HG03108 (cell line): ENCODE data around the gene GPR107.

ENCODE experiments used
- ATAC-seq: cut with Tn5 transposase; IDR thresholded peaks from one replicate; pipeline ENCODE4 v1.9.1; 2021; ENCODE audit warnings: moderate library complexity; ENCODE audit not compliant: unreplicated experiment

GPR107 gene

DNA sequence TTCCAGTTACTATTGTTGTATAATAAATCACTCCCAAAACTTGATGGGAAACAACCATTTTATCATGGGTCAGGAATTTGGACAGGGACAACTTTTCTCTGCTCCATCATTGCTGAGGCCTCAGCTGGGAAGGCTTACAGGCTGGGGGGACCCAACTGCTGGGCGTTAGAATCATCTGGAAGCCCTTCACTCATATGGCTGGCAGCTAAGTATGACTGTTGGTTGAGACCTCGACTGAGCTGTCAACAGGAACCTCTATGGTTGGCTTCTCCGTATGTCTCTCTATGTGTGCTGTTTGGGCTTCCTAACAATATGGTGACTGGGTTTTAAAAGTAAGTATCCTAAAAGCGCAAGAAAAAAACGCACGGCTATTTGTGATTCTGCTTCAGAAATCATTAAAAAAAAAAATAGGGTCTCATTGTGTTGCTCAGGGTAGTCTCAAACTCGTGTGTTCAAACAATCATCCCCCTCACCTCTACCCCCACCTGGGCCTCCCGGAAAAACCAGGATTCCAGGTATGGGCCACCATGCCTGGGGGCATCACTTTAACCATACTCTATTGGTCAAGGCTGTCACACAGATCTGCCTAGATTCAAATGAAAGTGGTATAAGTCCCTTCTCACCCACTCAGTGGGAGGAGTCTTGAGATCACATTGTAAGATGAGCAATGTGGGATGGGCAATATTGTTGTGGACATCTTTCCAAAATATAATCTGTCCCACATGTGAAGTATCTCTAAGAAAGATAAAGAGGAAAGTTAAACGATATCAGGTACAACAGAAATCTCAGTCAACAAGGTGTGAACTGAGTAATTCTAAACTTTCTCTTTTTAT, 26.0 kb upstream of the GPR107 start:
- ATAC-seq, result no peak

DNA sequence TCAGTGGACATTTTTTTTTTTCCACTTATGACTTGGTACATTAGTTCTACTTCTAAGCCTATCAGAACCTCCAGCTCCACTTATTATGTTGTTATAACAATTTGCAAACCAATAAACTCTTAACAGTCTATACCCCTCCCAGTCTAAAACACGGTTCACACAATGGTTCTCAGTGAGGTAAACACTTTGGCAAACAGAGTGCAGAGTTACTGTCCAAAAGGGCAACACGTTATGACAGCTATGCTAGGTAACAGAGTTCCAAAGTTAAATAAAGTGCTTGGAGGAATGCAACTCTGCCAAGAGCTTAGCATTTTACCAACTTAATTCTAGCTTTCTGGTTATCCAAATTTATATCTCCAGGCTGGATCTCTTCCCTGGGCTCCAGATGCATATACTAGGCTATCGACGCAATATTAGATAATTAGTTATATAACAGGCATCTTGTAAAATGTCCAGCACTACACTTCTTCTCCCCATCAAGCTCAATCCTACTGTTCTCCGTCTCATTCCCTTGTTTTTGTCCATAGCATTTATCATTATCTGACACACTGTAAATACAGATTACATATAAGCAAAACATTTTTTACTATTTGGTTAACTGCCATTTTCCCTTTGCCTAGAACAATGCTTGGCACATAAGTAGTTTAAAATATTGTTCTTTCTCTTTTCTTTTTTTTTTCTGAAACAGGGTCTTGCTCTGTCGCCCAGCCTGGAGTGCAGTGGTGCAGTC, 25.0 kb upstream of the GPR107 start:
- ATAC-seq, result no peak

DNA sequence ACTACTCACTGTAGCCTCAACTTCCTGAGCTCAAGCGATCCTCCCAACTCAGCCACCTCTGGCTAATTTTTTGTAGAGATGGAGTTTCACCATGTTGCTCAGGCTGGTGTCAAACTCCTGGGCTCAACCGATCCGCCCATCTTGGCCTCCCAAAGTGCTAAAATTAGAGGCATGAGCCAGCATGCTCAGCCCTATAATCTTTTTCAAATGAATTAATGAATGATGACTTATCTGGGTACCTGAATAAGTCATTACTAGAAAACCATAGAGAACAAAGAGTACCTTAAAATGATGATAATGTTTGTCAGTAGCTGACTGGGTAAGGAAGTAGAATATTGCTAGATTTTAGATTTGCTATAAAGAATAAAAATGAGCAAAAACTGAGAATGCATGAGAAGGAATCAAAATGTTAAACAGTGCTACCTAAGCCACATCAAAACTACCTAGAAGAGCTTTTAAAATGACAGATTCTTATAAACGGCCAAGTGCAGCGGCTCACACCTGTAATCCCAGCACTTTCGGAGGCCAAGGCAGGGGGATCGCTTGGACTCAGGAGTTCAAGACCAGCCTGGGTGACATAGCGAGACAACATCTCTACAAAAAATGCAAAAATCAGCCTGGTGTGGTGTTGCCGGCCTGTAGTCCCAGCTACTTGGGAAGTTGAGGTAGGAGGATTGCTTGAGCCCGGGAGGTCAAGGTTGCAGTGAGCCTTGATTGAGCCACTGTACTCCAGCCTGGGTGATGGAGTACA, 24.3 kb upstream of the GPR107 start:
- no peak for ATAC-seq

DNA sequence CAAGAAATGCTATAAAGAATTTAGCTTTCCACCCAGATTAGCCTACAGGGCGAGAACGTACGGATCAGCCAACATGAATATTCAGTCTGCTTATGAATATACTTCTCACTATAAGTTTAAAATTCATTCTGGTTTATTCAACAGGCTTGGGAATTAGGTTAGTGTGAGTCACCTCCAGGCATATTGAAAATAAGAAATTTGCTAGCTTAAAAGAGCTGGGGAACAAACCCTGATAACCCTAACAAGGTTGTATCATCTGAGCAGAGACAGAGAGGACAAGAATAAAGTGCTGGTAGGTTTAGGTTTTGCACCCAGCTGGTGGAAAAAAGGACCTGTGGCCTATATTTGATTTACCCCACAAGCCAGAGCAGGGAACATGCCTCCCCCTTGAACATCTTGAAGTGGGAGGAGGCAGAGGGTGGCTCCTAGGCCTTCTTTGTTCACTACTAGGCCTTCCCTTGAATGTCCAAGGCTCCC, 23.0 kb upstream of the GPR107 start:
- no peak for ATAC-seq

DNA sequence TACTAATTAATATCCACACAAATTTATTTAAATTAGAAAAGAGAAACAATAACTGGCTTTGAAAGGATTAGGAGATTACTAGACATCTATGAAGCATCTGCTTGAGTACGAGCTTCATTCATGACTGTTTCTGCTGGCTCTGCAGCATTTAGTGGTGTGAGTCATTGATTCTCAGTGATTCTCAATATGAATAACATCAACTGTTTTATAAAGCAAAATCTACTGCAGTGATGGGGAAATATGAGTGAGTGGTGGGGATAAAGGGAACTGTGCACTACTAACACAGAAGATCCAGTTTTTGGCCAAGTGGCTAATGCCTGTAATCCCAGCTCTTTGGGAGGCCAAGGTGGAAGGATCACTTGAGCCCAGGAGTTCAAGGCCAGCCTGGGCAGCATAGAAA, 19.1 kb upstream of the GPR107 start:
- ATAC-seq, result no peak

DNA sequence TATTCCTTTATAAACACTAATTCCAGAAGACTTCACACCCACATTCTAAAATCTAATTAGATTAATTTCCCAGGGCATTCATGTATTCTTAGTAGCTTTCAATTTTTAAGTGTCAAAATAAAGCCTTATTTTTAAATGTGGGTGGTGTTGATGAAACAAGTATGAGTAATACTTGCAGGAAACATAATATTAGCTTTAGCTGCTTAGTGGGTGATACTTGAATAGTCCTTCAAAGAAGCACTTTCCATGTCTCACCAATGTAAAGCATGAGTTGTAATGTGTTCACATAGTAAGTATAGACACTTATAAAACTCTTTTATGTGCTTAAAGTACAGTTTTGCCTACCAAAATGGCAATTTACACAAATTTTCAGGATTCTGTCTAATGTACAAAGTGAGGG, 17.6 kb upstream of the GPR107 start:
- no peak for ATAC-seq

DNA sequence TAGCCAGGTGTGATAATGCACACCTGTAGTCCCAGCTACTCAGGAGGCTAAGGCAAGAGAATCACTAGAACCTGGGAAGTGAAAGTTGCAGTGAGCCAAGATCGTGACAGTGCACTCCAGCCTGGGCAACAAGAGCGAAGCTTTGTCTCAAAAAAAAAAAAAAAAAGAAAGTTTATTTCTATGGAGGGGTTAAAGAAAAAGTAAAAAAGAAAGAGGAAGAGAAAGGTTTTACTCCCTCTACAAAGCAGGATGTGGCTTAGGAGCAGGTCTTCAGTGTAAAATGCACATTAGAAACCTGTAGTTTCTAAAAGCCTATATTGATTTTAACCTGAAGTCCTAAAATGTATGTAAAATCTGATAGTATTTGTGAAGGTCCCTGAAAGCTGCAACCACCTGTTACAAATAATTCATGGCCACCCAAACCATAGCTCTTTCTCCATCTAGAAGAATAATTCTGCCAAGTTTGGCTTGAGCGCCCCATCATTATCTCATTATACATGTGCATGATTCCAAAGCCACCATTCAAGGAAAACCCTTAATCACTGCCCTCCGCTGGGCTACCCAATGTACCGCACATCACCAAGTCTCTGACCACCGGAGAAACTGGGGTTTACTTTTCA, 14.1 kb upstream of the GPR107 start:
- peak; percentile 26 for ATAC-seq

DNA sequence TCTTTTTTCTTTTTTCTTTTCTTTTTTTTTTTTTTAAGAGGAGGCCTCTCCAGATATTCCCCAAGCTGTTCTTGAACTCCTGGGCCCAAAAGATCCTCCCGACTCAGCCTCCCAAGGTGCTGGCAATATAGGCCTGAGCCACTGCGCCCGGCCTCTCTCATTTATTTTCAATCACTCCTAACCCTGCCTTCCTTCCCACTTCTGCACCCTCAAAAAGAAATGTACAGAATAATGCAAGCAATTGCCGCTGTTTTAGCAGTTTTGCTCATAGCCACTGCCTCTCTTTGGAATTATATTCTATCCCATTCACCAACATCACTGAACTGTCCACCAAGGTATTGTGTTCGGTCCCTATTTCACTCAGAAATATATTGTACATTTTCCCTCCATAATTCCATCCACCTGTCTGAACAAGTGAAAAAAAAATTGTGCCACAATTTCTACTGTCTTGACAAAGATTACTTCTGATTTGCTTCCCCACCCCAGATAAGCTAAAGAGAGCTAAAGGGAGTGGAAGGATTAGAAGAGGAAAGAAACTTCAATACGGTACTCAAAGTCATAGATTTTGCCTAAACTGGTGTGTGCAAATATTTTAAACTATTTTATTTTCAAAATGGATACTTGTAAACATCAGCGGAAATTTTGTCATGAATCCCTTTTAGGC, 12.6 kb upstream of the GPR107 start:
- no peak for ATAC-seq

DNA sequence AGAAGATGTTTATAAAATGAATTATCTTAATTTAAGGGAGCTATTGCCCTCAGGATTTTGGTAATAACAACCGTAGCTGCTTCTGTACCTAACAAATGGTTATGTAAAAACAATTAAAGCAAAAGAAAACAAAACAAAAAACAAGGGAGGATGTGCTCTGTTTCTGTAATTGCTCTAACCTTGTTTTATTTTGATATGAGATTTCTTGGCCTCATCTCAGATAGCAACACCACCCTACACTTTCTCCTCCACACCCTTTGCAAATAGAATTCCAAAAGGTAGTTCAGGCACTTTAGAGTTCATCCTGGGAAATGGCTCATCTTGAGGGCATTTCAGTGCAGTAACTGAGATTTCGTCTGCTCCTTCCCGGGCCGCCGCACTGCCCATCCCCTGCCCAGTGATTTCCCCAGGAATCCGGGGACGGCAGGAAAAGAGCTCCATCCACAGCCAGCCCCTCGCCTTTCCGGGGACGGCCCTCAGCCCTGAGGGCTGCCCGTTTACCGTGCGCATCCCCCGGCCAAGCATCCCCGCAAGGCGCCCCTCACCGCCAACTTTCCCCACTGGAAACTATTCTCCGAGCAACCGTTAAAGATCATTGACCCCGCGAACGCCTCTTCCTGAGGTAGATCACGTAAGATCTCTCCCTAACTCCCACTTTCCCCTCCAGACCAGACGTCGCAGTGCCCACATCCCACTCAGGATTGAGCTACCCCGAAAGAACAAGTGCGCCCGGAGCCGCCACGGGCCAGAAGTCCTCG, 11.9 kb upstream of the GPR107 start:
- ATAC-seq, result no peak

DNA sequence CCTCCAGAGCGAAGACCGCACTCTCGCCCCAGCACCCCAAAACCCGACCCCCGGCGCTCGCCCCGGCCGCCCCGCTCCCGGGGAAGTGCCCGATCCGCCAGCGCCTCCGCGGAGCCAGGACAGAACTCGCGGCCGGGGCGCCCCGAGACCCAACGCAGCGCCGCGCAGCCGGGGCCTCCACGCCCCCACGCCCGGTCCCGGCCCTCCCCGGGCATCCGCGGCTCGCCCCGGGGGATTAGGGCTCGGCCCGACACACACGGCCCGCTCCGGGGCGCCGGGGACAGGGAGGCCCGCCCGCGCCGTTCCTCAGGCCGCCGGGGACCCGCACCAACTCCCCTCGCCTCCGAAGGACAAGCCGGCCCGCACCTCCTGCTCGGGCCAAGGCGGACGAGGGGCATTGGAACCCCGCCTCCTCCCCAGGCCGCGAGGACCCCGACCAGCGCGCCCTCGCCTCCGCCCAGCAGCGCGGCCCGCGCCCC, 11.3 kb upstream of the GPR107 start:
- ATAC-seq, result no peak

DNA sequence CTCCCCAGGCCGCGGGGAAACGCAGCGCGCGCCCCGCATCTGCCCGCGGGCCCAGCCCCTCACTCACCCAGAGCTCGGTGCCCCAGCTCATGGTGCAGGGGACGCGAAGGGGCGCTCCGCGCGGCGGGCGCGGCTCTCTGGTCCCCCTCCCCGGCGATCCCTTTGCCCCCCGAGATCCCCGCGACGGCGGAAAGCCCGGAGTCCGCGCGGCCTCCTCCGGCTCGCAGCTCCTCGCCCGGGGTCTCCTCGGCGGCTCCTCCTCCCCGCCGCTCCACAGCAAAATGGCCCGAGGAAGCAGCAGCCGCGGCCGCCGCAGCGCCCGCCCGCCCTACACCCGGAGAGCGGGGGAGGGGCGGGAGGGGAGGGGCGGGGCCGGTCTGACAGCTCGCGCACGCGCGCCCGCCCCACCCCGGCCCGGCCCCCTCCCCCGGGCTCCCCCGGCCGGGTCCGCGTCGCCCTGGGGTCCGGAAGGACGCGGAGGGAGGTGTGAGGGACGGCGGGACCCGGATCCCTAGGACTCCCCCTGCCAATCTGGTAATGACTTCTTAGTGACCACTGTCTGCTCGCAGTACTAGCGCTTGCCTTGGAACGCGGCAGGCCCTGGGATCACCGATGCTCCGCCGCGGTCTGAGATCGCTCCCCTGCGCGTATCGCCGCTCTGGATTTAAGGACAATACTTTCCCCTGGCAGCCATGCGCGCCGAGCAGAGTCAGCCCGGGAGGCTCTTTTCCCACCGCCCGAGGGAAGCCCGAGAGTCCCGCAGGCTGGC, 10.6 kb upstream of the GPR107 start, which contains the start of gene FNBP1:
Gene FNBP1 (minus strand): TSS at position 305 of the 769 bp plus-strand sequence. CDS start 214 bp downstream, at position 91.
- ATAC-seq, result peak; percentile 35

DNA sequence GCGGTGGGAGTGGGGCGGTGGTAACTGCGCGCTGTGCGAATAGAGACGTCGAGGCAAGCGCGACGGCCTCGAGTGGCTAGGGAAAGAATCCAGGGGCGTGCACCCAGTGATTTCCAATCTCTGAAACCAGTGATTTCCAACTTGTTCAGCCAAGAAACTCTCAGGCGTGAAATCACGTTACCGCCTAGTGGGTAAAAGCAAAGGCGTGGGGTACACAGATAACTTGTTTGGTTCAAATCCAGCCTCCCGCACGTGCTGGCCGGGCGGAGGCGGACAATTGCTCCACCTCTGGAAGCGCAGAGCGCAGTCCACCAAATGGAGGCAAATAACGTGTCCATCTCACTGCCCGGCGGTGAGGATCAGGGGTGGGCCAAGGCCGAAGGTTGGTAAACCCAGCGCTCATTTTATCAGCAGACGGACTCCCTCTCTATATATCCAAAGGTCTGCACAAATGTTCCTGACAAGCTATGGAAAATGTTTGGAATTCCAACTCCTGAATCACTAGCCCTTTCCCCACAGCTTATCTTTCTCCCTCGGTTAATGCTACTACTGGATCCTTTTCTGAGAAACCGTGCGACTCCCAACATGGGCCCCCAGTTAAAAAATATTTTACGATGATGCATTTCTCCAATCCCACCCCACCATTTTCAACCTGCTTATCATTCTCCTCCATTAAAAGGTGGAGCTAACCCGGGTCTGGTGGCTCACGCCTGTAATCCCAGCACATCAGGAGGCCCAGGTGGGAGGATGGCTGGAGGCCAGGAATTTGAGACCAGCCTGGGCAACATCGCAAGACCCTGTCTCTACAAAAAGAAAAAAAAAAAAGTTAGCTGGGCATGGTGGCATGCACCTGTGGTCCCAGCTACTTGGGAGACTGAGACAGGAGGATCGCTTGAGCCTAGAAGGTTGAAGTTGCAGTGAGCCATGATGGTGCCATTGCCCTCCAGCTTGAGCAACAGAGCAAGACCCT, 9.8 kb upstream of the GPR107 start:
- ATAC-seq, result no peak

DNA sequence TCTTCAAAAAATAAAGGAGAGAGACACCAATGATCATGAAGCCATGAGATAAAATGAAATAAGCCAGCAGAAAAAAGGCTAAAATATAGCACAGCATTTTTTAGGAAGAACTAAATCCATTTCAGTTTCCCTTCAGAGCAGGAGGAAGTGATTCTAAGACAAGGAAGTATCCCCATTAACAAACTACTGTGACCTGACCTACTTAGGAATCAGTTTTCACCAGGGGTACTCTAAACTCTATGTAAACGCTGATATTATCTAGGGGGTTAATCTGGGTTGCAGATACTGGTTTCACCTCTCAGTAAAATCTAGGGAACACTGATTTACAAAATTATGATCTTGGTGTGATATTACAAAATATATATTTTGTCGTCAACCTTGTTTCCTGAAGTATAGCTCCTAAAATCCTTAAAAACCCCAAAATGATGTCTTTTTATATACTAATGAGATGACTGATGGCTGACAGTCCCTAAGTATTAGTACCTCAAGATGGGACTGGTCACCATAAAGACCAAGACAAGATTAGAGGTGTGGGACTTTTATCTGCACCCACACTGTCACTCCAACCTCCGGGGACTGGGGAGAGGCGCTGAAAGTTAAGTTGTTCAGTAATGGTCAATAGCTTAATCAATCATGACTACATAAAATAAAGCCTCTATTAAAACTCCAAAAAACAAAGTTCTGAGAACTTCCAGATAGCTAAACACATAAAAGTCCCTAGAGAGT, 7.8 kb upstream of the GPR107 start:
- no peak for ATAC-seq

DNA sequence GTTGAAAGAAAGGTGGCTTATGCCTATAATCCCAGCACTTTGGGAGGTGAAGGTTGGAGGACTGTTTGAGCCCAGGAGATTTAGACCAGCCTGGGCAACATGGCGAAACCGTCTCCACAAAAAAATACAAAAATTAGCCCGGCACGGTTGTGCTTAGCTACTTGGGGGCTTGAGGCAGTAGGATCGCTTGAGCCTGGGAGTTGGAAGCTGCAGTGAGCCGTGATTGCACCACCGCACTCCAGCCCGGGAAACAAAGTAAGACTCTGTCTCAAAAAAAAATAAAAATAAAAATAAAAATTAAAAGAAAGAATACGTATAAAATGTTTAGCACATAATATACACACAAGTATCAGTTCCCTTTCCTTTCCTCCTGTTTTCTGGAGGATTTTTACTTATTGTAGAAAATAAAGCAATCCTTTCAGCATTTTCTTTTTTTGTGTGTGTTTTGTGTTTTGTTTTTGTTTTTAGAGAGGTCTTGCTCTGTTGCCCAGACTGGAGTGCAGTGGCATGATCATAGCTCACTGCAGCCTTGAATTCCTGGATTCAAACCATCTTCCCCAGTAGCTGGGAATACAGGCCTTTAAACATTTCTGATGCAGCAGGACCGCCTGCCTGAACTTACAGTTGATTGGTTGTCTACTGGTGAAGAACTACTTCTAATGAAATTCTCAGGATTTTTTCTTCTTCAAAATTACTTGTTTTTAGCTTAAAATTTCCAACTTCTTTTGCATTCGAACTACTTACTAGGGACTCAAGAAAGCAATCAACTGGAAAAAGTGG, 4.1 kb upstream of the GPR107 start:
- no peak for ATAC-seq

DNA sequence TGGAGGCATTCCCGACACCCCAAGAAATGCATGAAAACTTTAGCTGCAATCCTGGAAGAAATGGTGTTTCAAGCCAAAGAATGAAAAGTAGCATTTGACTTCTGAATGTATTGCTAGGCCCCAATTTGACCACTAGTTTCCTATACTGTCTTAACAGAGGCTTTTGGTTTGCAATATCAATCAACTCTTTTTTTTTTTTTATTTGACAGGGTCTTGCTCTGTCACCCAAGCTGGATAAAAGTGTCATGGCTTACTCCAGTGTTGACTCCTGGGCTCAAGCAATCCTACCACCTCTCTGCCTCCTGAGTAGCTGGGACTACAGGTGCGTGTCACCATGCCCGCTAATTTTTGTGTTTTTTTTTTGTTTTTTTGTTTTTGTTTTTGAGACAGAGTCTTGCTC, 3.2 kb upstream of the GPR107 start:
- no peak for ATAC-seq

DNA sequence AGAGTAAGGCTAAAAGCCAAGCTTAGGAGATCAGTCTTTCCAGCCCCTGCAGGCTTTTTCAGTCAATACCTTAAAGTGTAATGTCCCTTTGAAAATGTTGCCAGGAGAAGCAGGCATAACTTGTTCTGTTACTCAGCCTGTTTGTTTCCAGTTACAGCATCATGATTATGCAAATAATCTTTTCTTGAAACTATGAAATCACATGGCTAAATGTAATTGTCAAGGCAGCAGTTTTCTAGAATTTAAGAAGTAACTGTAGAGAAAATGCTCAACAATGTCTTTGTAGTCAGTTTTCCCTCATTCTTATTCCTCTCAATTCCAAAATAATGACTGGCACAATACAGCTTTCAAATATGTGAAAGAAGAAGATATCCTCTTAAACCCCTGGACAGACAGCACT, 1.9 kb upstream of the GPR107 start:
- ATAC-seq, result no peak
